Stimulated activated CD8-positive, alpha-beta memory T cell treated with anti-CD3 and anti-CD28 coated beads, Interleukin-15, amount 100 ng/mL, for 48 hours (primary cell): Measurements from ENCODE around the gene ODR4.
"Not testable (repeated sequence)": the region's sequence is repeated elsewhere in the genome, so short reads cannot be mapped to it uniquely, and the experiment has no call there.

ENCODE experiments used
- DNase-seq, 2 donors: peaks; one replicate each; pipeline ENCODE4 v3.0.0-alpha.2; 2020; ENCODE audit warnings: low read depth in 2 of 2

Gene ODR4

DNA sequence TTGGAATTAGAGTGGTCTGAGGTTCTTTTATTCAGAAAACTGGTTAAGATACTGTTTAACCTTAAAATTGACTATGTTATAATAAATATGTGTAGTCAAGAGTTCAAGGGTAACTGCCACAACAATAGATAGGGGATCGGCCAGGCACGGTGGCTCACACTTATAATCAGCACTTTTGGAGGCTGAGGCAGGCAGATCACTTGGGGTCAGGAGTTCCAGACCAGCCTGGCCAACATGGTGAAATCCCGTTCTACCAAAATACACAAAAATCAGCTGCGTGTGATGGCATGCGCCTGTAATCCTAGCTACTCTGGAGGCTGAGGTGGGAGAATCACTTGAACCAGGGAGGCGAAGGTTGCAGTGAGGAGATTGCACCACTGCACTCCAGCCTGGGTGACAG is 45.8 kb downstream of the ODR4 start:
- DNase-seq, result no peak

DNA sequence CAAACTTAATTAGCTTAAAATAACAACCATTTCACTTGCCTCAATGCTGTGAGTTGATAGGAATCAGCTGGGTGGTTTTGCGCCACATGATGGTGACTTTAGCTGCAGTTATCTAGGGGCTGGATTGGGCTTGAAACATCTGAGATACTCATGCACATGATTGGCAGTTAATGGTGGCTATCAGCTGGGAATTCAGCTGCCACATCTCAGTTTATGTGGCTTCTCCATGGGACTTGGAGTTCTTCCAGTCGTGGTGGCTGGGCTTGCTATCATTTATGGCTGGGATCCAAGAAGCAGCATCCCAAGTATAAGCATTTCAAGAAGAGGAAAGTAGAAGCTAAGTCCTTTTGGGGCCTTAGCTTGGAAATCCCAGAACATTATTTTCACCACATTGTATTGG is 48.9 kb downstream of the ODR4 start:
- DNase-seq, result no peak

- DNase-seq, result no peak
Measured at GRCh38 chr1:186426118-186426517, 50.5 kb downstream of the ODR4 start.

- no peak for DNase-seq
Measured at GRCh38 chr1:186429017-186429416, 53.4 kb downstream of the ODR4 start.

- no peak for DNase-seq
Measured at GRCh38 chr1:186435336-186435735, 59.7 kb downstream of the ODR4 start.

DNA sequence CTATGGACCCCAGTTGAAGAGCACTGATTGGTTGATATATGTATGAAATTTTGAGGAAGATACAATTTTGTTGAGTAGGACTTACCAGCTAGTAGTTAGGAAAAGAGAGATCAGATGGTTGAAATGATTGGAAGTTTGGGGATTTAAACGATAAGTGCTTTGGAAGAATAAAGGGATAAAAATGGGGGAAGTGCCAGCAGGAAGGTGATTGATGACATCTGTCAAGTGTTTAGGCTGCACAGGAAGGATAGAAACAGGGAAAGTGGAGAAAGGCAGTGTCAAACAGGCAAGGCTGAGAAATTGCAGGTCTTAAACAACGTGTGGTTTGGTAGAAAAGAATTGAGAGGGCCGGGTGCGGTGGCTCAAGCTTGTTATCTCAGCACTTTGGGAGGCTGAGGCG is 62.9 kb downstream of the ODR4 start:
- DNase-seq, result no peak

DNA sequence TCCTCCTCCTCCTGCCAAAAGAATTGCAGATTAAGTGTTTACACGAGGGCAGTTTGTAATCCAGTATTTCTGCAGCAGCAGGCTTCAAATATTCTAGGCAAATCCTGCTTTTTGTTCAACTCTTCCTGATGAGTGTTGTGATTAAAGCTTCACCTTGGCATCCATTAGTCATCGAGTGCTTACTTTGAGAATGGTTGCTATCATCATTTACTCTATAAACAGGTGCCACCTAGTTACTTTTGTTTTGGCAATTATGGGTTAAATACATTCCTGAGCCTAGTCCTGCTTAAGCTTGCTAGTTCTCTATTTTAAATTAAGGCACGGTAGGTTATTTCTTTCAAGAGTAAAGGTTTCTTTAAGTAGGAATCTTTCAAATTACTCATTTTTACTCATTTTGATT is 64.9 kb downstream of the ODR4 start:
- DNase-seq, result no peak

DNA sequence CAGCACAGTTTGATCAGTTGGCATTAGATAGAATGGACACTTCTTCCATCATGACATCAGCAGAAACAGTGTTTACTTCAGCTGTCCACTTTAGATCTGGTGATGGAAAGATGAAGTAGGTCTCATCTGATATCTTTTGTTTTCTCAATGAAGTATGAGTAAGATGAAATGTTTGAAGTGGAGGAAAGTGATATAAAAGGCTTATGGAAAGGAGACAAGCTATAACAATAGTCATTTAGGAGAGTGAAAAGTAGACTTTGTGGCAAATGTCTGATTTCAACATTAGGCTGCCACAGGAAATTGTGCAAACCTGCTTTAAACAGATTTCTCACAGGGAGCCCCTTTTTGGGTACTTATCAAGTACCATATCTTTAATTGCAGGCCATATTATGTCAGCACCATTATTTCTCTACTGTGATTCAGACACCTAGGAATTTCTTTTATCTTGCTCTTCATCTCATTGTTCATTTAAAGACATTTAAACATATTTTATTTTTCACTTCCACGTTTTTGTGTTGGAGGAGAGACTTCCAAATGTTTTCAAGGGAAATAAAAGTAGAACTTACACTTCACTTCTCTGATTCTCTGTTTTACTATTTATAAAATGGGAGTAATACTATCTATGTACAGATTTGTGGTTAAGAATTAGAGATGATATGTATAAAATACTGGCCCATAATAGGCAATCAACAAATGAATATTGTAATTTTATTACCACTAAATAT is 67.2 kb downstream of the ODR4 start:
- DNase-seq, result no peak

DNA sequence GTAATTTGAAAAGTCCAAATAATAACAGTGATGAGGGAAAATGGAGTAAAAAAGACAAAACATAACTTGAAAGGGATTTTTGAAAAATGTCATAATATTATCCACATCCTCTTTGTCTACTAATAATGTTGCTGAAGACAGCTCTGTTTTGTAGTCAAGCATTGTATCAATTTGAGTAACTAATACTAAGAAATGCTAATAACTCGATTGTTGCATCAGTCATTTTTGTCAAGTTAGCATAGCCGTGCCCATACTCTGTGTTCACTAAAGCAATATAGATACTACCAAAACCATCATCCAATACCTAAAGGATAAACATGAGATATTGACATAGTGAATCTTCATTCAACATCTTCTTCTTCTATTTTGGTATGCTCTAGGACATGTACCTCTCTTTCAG is 68.0 kb downstream of the ODR4 start:
- DNase-seq, result no peak

DNA sequence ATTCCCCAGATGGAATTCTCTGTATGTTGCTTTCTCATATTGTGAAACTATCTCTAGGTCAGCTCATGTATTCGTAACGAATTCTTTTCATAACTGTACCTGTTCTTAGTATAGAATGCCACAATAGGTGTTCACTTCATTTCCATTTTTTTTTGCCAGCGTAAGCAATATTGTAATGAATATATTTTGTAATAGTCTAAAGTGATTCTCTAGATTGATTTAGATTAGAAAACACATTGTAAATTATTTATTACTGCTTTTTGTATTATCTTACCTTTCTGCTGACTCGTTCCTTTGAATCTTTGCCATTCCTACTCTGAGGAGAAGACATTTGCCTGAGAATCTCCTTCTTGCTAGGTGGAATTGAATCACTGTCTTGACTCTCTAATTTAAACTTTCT is 70.5 kb downstream of the ODR4 start:
- DNase-seq, result no peak

GRCh38 chr1:186454981-186455380 is 79.3 kb downstream of the ODR4 start:
- no peak for DNase-seq

- DNase-seq, result no peak
Measured at GRCh38 chr1:186456729-186457255, 81.2 kb downstream of the ODR4 start.

GRCh38 chr1:186459161-186459560 is 83.5 kb downstream of the ODR4 start:
- not testable (repeated sequence) for DNase-seq

GRCh38 chr1:186461014-186461413 is 85.4 kb downstream of the ODR4 start, which contains the start of gene PDC:
Gene PDC, minus strand, starts transcription at chr1:186461114. Its CDS starts 11,655 bp downstream, at chr1:186449459.
- DNase-seq, result no peak

DNA sequence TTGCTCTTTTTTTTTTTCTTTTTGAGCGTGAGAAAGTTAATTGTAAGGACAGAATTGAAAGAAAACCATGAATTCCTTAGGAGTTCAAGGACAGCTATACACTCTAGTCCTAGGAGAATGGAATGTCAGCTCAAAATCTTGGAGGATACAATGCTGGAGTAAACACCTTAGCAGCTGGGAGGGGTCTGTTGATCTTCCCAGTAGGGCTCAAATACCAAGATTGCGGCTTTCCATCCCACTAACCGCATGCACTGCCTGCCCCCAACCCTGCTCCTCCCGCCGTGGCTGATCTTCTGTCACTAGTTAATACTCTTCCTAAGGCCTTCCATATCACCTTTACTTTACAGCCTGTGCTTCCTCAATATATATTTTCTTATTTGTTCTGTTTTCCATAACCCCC is 87.9 kb downstream of the ODR4 start:
- no peak for DNase-seq

- DNase-seq, result no peak
Measured at GRCh38 chr1:186463926-186464325, 88.3 kb downstream of the ODR4 start.

DNA sequence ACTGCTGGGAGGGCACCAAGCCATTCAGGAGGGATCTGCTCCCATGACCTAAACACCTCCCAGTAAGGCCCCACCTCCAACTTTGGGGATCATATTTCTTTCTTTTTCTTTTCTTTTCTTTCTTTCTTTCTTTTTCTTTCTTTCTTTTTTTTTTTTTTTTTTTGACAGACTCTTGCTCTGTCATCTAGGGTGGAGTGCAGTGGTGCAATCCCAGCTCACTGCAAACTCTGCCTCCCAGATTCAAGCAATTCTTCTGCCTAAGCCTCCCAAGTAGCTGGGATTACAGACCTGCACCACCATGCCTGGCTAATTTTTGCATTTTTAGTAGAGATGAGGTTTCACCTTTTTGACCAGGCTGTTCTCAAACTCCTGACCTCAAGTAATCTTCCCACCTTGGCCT is 89.9 kb downstream of the ODR4 start:
- not testable (repeated sequence) for DNase-seq

DNA sequence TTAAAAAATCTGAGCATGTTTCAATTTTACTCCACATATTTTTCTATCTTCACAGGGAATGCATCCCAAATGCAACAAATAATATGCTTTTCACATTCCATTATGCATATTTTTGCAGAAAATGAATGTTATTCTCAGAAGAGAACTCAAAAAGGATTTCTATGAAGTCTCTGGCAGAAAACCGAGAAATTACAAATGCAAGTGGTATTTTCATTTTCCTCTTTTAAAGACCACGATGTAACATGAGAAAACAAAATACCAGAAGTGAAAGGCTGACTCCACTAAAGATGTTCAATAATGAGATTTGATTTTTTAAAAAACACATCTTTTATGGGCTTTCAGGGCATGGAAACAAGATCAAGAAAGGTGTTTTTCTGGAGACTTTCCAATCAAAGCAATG is 90.3 kb downstream of the ODR4 start:
- no peak for DNase-seq
